H1 (cell line): ENCODE data around the gene ARHGAP26. TPM values are rescaled to one million over a fixed set of nuclear protein-coding genes. Genes with fewer than 3 reads are reported as not detected.

ENCODE experiments used
- CTCF ChIA-PET: fragments of 300-600 bp; sonication (Branson Sonifier 250); formaldehyde crosslinking; loops from one replicate; lab custom pipeline; 2021; ENCODE audit not compliant: partially characterized antibody; lab: Charles Lee
- POLR2A ChIA-PET: fragments of 300-600 bp; sonication (Branson Sonifier 250); formaldehyde crosslinking; loops from one replicate; lab custom pipeline; 2021; ENCODE audit warnings: inconsistent platforms; ENCODE audit not compliant: partially characterized antibody; lab: Charles Lee
- DNase-seq, 2 experiments: peaks; one replicate each; pipeline versions ENCODE4 v3.0.0 to v3.0.0-alpha.2; 2010 to 2022; ENCODE audit warnings: low spot score in 2 of 2, low read depth in 1 of 2, mixed read lengths in 1 of 2
- FAIRE-seq: peaks from 2 replicates; lab custom pipeline; 2011; peaks lifted over from hg19 to GRCh38; lab: Jason Lieb, UNC
- H2AFZ ChIP-seq: 2 replicates; pipeline ENCODE4 v1.8.1; 2012; ENCODE audit warnings: low read length, inconsistent platforms
- H2AK5ac ChIP-seq: 2 replicates; pipeline ENCODE4 v1.6.1; 2013; ENCODE audit warnings: low read depth, low read length
- H2BK120ac ChIP-seq: replicated peaks from 2 replicates; pipeline ENCODE3; 2013; ENCODE audit warnings: low read depth, low read length, inconsistent platforms
- H2BK12ac ChIP-seq: 2 replicates; pipeline ENCODE4 v1.6.1; 2013; ENCODE audit warnings: low read depth, low read length
- H2BK15ac ChIP-seq: 2 replicates; pipeline ENCODE4 v1.6.1; 2013; ENCODE audit warnings: low read length
- H2BK20ac ChIP-seq: 2 replicates; pipeline ENCODE4 v1.6.1; 2013; ENCODE audit warnings: low read length
- H2BK5ac ChIP-seq: 2 replicates; pipeline ENCODE4 v1.6.1; 2013; ENCODE audit warnings: low read depth, low read length
- H3K14ac ChIP-seq: 2 replicates; pipeline ENCODE4 v1.6.1; 2013; ENCODE audit warnings: inconsistent platforms; ENCODE audit not compliant: insufficient read length
- H3K18ac ChIP-seq: 2 replicates; pipeline ENCODE4 v1.6.1; 2013; ENCODE audit warnings: low read length; ENCODE audit errors: extremely low read depth
- H3K23ac ChIP-seq: 2 replicates; pipeline ENCODE4 v1.6.1; 2013; ENCODE audit warnings: inconsistent platforms; ENCODE audit not compliant: insufficient read length
- H3K23me2 ChIP-seq: 2 replicates; pipeline ENCODE4 v1.6.1; 2013; ENCODE audit warnings: low read depth, low read length
- H3K27ac ChIP-seq: 2 replicates; pipeline ENCODE4 v1.6.1; 2011; ENCODE audit warnings: low read depth, low read length, inconsistent platforms
- H3K27me3 ChIP-seq, 4 experiments: replicated peaks in 1 of 4; 1 replicate in 1 of 4; 2 replicates in 3 of 4; pipeline versions ENCODE4 v1.6.1 to v1.8.1; 2011 to 2013; ENCODE audit warnings: low read length in 3 of 4, mild to moderate bottlenecking in 3 of 4, inconsistent platforms in 2 of 4, mixed read lengths in 2 of 4, moderate library complexity in 1 of 4; ENCODE audit not compliant: control insufficient read depth in 3 of 4, insufficient read depth in 3 of 4; ENCODE audit errors: extremely low read depth in 1 of 4
- H3K36me3 ChIP-seq, 4 experiments: 2 replicates each; pipeline versions ENCODE4 v1.6.1 to v1.8.1; 2011 to 2013; ENCODE audit warnings: mild to moderate bottlenecking in 4 of 4, low read length in 3 of 4, moderate library complexity in 2 of 4, control low read depth in 1 of 4, inconsistent platforms in 1 of 4; ENCODE audit not compliant: insufficient read depth in 4 of 4, control insufficient read depth in 2 of 4
- H3K4ac ChIP-seq: replicated peaks from 2 replicates; pipeline ENCODE3; 2013; ENCODE audit warnings: low read length, low read depth, mixed read lengths, inconsistent platforms; ENCODE audit not compliant: insufficient read length
- H3K4me1 ChIP-seq, 4 experiments: replicated peaks in 1 of 4; 1 replicate in 1 of 4; 2 replicates in 3 of 4; pipeline versions ENCODE4 v1.6.1 to v1.8.1; 2011 to 2013; ENCODE audit warnings: low read length in 3 of 4, inconsistent platforms in 2 of 4, mixed read lengths in 1 of 4; ENCODE audit not compliant: insufficient read depth in 4 of 4, control insufficient read depth in 3 of 4
- H3K4me2 ChIP-seq, 2 experiments: 2 replicates each; pipeline versions ENCODE4 v1.6.1 to v1.8.1; 2011 to 2013; ENCODE audit warnings: low read depth in 2 of 2, low read length in 2 of 2, control low read depth in 1 of 2, inconsistent platforms in 1 of 2, mild to moderate bottlenecking in 1 of 2; ENCODE audit not compliant: insufficient read depth in 1 of 2
- H3K4me3 ChIP-seq, 4 experiments: fragments of 200-600, 300-600 bp in 1 of 4; sonication (generic), shearing (Covaris generic), sonication (Bioruptor Twin) in 1 of 4; 2 replicates each; pipeline versions ENCODE4 v1.5.1 to v1.8.1; 2011 to 2016; ENCODE audit warnings: low read length in 4 of 4, low read depth in 3 of 4, control low read depth in 2 of 4, inconsistent platforms in 2 of 4, mild to moderate bottlenecking in 2 of 4, mixed read lengths in 1 of 4, moderate library complexity in 1 of 4; ENCODE audit not compliant: insufficient read depth in 2 of 4; ENCODE audit errors: extremely low read depth in 1 of 4
- H3K56ac ChIP-seq: replicated peaks from 2 replicates; pipeline ENCODE3; 2013; ENCODE audit warnings: low read depth, mild to moderate bottlenecking, mixed read lengths, low read length, inconsistent platforms; ENCODE audit not compliant: insufficient read length
- H3K79me1 ChIP-seq: 2 replicates; pipeline ENCODE4 v1.6.1; 2013; ENCODE audit warnings: low read depth, low read length, control low read depth
- H3K79me2 ChIP-seq, 2 experiments: 2 replicates each; pipeline versions ENCODE4 v1.6.1 to v1.8.1; 2012 to 2013; ENCODE audit warnings: low read length in 2 of 2, mild to moderate bottlenecking in 2 of 2, inconsistent platforms in 1 of 2; ENCODE audit not compliant: insufficient read depth in 2 of 2, control insufficient read depth in 1 of 2
- H3K9ac ChIP-seq, 4 experiments: replicated peaks in 1 of 4; 1 replicate in 1 of 4; 2 replicates in 3 of 4; pipeline versions ENCODE4 v1.6.1 to v1.8.1; 2011 to 2013; ENCODE audit warnings: low read depth in 3 of 4, low read length in 3 of 4, control low read depth in 2 of 4, mild to moderate bottlenecking in 2 of 4, moderate library complexity in 2 of 4, inconsistent platforms in 1 of 4; ENCODE audit errors: extremely low read depth in 1 of 4
- H3K9me3 ChIP-seq, 2 experiments: 2 replicates each; pipeline versions ENCODE4 v1.6.1 to v1.8.1; 2012 to 2013; ENCODE audit warnings: mild to moderate bottlenecking in 2 of 2, moderate library complexity in 2 of 2, control low read depth in 1 of 2, inconsistent platforms in 1 of 2, low read depth in 1 of 2, low read length in 1 of 2, mixed read lengths in 1 of 2; ENCODE audit not compliant: insufficient read depth in 2 of 2
- H4K20me1 ChIP-seq, 2 experiments: replicated peaks in 1 of 2; 2 replicates each; pipeline versions ENCODE3 to v1.8.1; 2011 to 2013; ENCODE audit warnings: inconsistent platforms in 2 of 2, low read length in 2 of 2, mild to moderate bottlenecking in 1 of 2; ENCODE audit not compliant: insufficient read depth in 2 of 2, control insufficient read depth in 1 of 2
- H4K5ac ChIP-seq: 2 replicates; pipeline ENCODE4 v1.6.1; 2013; ENCODE audit warnings: low read length, low read depth, mixed read lengths, inconsistent platforms; ENCODE audit not compliant: insufficient read length
- H4K8ac ChIP-seq: 2 replicates; pipeline ENCODE4 v1.8.0; 2013; ENCODE audit warnings: mild to moderate bottlenecking, moderate library complexity, low read length, inconsistent platforms; ENCODE audit not compliant: insufficient read depth; ENCODE audit errors: extremely low read depth
- H4K91ac ChIP-seq: replicated peaks from 2 replicates; pipeline ENCODE3; 2013; ENCODE audit warnings: low read length, mixed read lengths, inconsistent platforms; ENCODE audit not compliant: insufficient read length
- SIRT6 ChIP-seq: IDR thresholded peaks from one replicate; pipeline ENCODE4 v1.7.1; 2012; ENCODE audit warnings: low read length, inconsistent platforms
- TAF1 ChIP-seq: IDR thresholded peaks from 2 replicates; pipeline ENCODE4 v1.6.1; 2011; ENCODE audit warnings: mild to moderate bottlenecking, low read depth, low read length
- WGBS, 2 experiments: shearing (Covaris generic) in 1 of 2; methylation state at CpG; one replicate each; pipeline versions ENCODE4 v1.1.6 to v1.1.7; 2013 to 2015; ENCODE audit warnings: low lambda C conversion rate in 2 of 2, mixed read lengths in 2 of 2, inconsistent platforms in 1 of 2, low coverage in 1 of 2, missing lambda C conversion rate in 1 of 2; ENCODE audit not compliant: insufficient replicate concordance in 2 of 2, insufficient coverage in 1 of 2, insufficient read length in 1 of 2; ENCODE audit errors: extremely low coverage in 1 of 2, missing lambda C conversion rate in 1 of 2; 5-methylcytosine and 5-hydroxymethylcytosine counted together
- polyA plus RNA-seq, 7 experiments: library from polyadenylated mRNA; depleted of rRNA in 3 of 7; stranded (reverse) in 5 of 7; unstranded in 2 of 7; fragments of >200 nt in 5 of 7; fragments of 200-250 nt in 2 of 7; gene quantifications; 1 replicate in 5 of 7; 2 replicates in 1 of 7; 4 replicates in 1 of 7; pipeline versions ENCODE4 v1.2.1 to v1.2.3, GENCODE V29; 2011 to 2013; ENCODE audit warnings: missing spikeins in 2 of 7, mixed read lengths in 2 of 7
- total RNA-seq: library from RNA; stranded (reverse); fragmentation: NEBNext Ultra II Directional; extraction: Animal tissue kit (Norgen Biotek cat#: 25700); gene quantifications from 2 replicates; pipeline ENCODE4 v1.2.1, GENCODE V29; 2021

Gene ARHGAP26
- total and polyA plus RNA-seq, 2 of the 8 experiments (the other 6 are each of a cell fraction or from before 2014, with no cell fraction given): 7.1 to 24.8 TPM

DNA sequence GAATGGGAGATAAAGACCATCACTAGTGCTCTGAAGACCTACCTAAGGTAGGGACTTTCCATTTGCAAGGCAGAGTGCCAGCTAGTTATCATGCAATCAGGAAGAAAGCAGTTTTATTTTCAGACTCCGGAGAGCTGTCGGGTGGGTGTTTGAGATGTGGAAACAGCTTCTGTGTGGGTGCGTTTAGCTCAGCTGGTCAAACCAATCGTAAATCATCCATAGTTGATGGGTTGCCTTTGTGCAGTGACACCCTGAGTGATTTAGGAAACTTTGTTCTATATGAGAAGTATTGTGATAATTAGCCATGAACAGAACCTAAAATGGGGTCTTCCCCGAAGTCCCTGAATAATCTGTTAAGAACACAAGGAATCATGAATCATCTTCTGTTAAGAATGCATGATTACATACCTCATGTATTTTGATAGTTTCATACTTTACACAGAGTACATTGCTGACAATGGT is 284.3 kb downstream of the ARHGAP26 start:
- Histone ChIP-seq H4K8ac (no peak overlapping the region), H3K27ac (no peak overlapping the region), H2BK120ac (no peak overlapping the region), H3K79me2 (no peaks in the 10 kb centered on the region), H2BK15ac (no peak overlapping the region), H3K23ac (no peak overlapping the region), H2BK5ac (no peak overlapping the region), H3K23me2 (no peaks in the 10 kb centered on the region), H3K18ac (no peak overlapping the region), H3K4ac (no peak overlapping the region), H3K56ac (no peak overlapping the region), H4K20me1 (no peaks in the 10 kb centered on the region), H3K9ac (no peak overlapping the region), H4K5ac (no peak overlapping the region), H3K36me3 (peaks cover 0 to 8% (median 3%) of the 10 kb centered on the region in 4 experiments; a peak in 4 of 8 replicates), H3K79me1 (no peaks in the 10 kb centered on the region), H3K4me3 (no peak overlapping the region), H3K14ac (no peak overlapping the region), H3K27me3 (no peaks in the 10 kb centered on the region), H2AFZ (no peak overlapping the region), H2AK5ac (no peak overlapping the region), H4K91ac (no peak overlapping the region), H2BK20ac (no peak overlapping the region), H2BK12ac (no peak overlapping the region), H3K9me3 (no peaks in the 10 kb centered on the region), H3K4me1 (peaks cover 0 to 2% (median 0%) of the 10 kb centered on the region in 4 experiments; a peak in 1 of 7 replicates), H3K4me2 (no peak overlapping the region)
- FAIRE-seq: no peak
- ChIA-PET CTCF (no interaction called here), POLR2A (no interaction called here)
- DNase-seq: no peak
- WGBS, 2 experiments: 96% methylated on average over 5 of the region's 5 CpGs; no CpG with 5 or more reads in 1 of the 2 experiments
- TF ChIP-seq SIRT6 (no peak), TAF1 (no peak)
